Ishikawa (cell line): ENCODE measurements around the gene UVSSA.
A peak's percentile ranks its signal among the peaks of the same experiment; 100 is the strongest.

Experiments used
- CEBPB ChIP-seq: IDR thresholded peaks from 2 replicates; pipeline ENCODE4 v1.6.1; 2012
- CREB1 ChIP-seq: IDR thresholded peaks from 2 replicates; pipeline ENCODE4 v1.6.1; 2012; ENCODE audit warnings: low read depth
- EGR1 ChIP-seq: IDR thresholded peaks from 2 replicates; pipeline ENCODE4 v1.6.1; 2012
- EP300 ChIP-seq: IDR thresholded peaks from 2 replicates; pipeline ENCODE4 v1.6.1; 2012; ENCODE audit warnings: borderline replicate concordance
- FOXM1 ChIP-seq: IDR thresholded peaks from 2 replicates; pipeline ENCODE4 v1.6.1; 2012; ENCODE audit warnings: low read depth, borderline replicate concordance
- NFIC ChIP-seq: IDR thresholded peaks from 2 replicates; pipeline ENCODE4 v1.6.1; 2012
- RAD21 ChIP-seq: IDR thresholded peaks from 2 replicates; pipeline ENCODE4 v1.6.1; 2012; ENCODE audit warnings: low read depth
- REST ChIP-seq: IDR thresholded peaks from 2 replicates; pipeline ENCODE4 v1.6.1; 2012; ENCODE audit warnings: low read depth, mild to moderate bottlenecking
- TAF1 ChIP-seq: IDR thresholded peaks from 2 replicates; pipeline ENCODE4 v1.6.1; 2012; ENCODE audit warnings: low read depth, mild to moderate bottlenecking
- TCF12 ChIP-seq: IDR thresholded peaks from 2 replicates; pipeline ENCODE4 v1.6.1; 2012; ENCODE audit warnings: low read depth
- TEAD4 ChIP-seq: IDR thresholded peaks from 2 replicates; pipeline ENCODE4 v1.6.1; 2012
- YY1 ChIP-seq: IDR thresholded peaks from 2 replicates; pipeline ENCODE4 v1.6.1; 2012; ENCODE audit warnings: low read depth
- ZBTB7A ChIP-seq: IDR thresholded peaks from 2 replicates; pipeline ENCODE4 v1.6.1; 2012; ENCODE audit warnings: low read depth
- TF ChIP-seq, protein P1 (sequence below): IDR thresholded peaks from 2 replicates; pipeline ENCODE4 v1.6.1; 2012
- TF ChIP-seq, protein P2 (sequence below): IDR thresholded peaks from 2 replicates; pipeline ENCODE4 v1.6.1; 2012

The UVSSA gene

GRCh38 chr4:1309261-1310010 lies 37.6 kb upstream of the UVSSA start:
- TF ChIP-seq RAD21 (no peak), ZBTB7A (no peak)
- TF ChIP-seq, protein P1, sequence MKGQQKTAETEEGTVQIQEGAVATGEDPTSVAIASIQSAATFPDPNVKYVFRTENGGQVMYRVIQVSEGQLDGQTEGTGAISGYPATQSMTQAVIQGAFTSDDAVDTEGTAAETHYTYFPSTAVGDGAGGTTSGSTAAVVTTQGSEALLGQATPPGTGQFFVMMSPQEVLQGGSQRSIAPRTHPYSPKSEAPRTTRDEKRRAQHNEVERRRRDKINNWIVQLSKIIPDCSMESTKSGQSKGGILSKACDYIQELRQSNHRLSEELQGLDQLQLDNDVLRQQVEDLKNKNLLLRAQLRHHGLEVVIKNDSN = peak; percentile 91

- TF ChIP-seq TEAD4 (no peak), EP300 (no peak), TCF12 (no peak), YY1 (no peak), FOXM1 (no peak), REST (no peak), TAF1 (no peak), CREB1 (no peak), NFIC (no peak), ZBTB7A (no peak)
- TF ChIP-seq, protein P2, sequence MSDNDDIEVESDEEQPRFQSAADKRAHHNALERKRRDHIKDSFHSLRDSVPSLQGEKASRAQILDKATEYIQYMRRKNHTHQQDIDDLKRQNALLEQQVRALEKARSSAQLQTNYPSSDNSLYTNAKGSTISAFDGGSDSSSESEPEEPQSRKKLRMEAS = no peak
These were observed 36.8 kb upstream of the UVSSA start for GRCh38 chr4:1310031-1310795.

GRCh38 chr4:1310796-1311631 lies 36.0 kb upstream of the UVSSA start:
- TF ChIP-seq TCF12 (no peak), REST (no peak), TEAD4 (no peak), FOXM1 (no peak), TAF1 (no peak), CREB1 (no peak), EGR1 (no peak), EP300 (no peak), NFIC (no peak), ZBTB7A (no peak), YY1 (no peak), RAD21 (no peak), CEBPB (no peak)
- TF ChIP-seq, protein P2 = no peak
- TF ChIP-seq, protein P1 = no peak

DNA sequence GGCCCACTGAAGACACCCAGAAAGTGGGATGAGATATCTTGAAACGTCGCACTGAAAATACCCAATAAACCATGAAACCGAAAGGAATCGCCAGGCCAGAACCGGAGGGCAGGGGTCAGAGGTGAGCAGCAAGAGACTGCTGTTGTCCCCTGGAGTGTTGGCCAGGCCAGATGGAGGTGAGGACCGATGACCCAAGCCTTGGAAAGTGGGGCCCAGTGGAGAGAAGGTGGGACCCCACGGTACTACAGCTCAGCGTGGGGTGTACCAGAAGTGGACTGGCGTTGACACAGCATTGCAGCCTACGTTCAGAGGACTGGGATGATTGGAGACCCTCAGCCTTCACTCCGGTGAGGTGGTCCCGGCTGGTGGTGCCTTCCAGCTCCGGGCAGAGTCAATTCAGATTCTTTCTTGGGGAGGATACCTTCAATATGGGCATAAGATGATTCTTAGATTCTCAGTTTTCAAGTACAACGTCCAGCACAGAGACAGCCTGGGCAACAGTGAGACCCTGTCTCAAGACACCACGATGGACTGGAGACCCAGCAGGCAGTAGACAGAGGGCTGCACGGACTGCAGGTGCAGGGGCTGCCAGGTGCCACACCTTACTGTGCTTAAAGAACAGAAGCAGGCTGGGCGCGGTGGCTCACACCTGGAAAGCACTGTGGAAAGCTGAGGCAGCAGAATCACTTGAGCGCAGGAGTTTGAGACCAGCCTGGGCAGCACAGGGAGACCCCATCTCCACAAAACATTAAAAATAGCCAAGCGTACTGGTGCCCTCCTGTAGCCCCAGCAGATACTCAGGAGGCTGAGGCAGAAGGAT lies 34.0 kb upstream of the UVSSA start:
- TF ChIP-seq CREB1 (no peak), EP300 (no peak), ZBTB7A (no peak), TEAD4 (no peak), EGR1 (no peak), REST (no peak), CEBPB (no peak), NFIC (no peak), FOXM1 (no peak), RAD21 (no peak), YY1 (no peak), TAF1 (no peak), TCF12 (no peak)
- TF ChIP-seq, protein P2 = no peak
- TF ChIP-seq, protein P1 = no peak
